ENCODE results near the gene KAT2B. TPM values are rescaled to one million over a fixed set of nuclear protein-coding genes. Genes with fewer than 3 reads are reported as not detected.

Gene KAT2B
- total and polyA plus RNA-seq, 2 of the 8 experiments (the other 6 are each of a cell fraction or from before 2014, with no cell fraction given): 0.24 to 0.91 TPM

DNA sequence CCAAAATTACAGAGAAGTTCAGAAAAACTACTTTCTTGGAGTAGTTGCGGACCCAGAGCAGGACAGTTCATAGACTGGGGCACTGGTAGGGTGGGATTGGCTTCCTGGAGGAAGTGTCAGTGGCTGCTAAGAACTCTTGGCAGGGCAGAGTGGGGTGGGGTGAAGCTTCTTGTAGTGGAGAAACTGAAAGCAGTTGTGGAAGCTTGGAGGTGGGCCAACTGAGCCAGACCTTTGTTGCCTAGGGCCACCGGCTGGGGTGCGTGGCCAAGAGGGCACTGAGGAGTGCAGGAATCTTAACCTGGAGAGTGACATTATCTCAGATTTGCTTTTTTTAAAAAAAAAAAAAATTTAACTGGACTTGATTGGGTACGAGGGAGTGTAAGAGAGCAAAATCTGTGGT lies 3.1 kb downstream of the KAT2B start:
- Histone ChIP-seq H3K9me3 (ENCODE audit: insufficient read depth in 2 of 2, low read depth in 1 of 2, low read length in 1 of 2) (no peaks in the 10 kb centered on the region), H3K18ac (ENCODE audit: extremely low read depth, low read length) (no peak overlapping the region), H3K36me3 (ENCODE audit: control insufficient read depth in 2 of 4, insufficient read depth in 4 of 4, low read length in 3 of 4) (no peaks in the 10 kb centered on the region), H3K9ac (replicated peaks in 1 of 4; ENCODE audit: extremely low read depth in 1 of 4, low read depth in 3 of 4, low read length in 3 of 4) (no peak overlapping the region), H4K91ac (replicated peaks; ENCODE audit: insufficient read length, low read length) (no peak overlapping the region), H4K5ac (ENCODE audit: insufficient read length, low read depth, low read length) (no peak overlapping the region), H3K23me2 (ENCODE audit: low read depth, low read length) (peaks cover 7% of the 10 kb centered on the region; the same call in 1 of the 2 replicates), H3K27me3 (replicated peaks in 1 of 4; ENCODE audit: control insufficient read depth in 3 of 4, extremely low read depth in 1 of 4, insufficient read depth in 3 of 4, low read length in 3 of 4) (peaks cover 0 to 8% (median 4%) of the 10 kb centered on the region in 4 experiments; a peak in 2 of 7 replicates), H4K20me1 (replicated peaks in 1 of 2; ENCODE audit: control insufficient read depth in 1 of 2, insufficient read depth in 2 of 2, low read length in 2 of 2) (peaks cover 0 to 7% of the 10 kb centered on the region in 2 experiments), H2BK20ac (ENCODE audit: low read length) (no peak overlapping the region), H2AFZ (ENCODE audit: low read length) (no peak overlapping the region), H3K23ac (ENCODE audit: insufficient read length) (no peak overlapping the region), H3K56ac (replicated peaks; ENCODE audit: insufficient read length, low read depth, low read length) (no peak overlapping the region), H3K27ac (ENCODE audit: low read depth, low read length) (no peak overlapping the region), H3K79me2 (ENCODE audit: control insufficient read depth in 1 of 2, insufficient read depth in 2 of 2, low read length in 2 of 2) (no peaks in the 10 kb centered on the region), H2BK15ac (ENCODE audit: low read length) (no peak overlapping the region), H2AK5ac (ENCODE audit: low read depth, low read length) (no peak overlapping the region), H2BK12ac (ENCODE audit: low read depth, low read length) (no peak overlapping the region), H3K4me1 (replicated peaks in 1 of 4; ENCODE audit: control insufficient read depth in 3 of 4, insufficient read depth in 4 of 4, low read length in 3 of 4) (peaks cover 0 to 2% (median under 1%) of the 10 kb centered on the region in 4 experiments; a peak in 2 of 7 replicates), H3K79me1 (ENCODE audit: low read depth, low read length) (no peaks in the 10 kb centered on the region), H3K14ac (ENCODE audit: insufficient read length) (no peak overlapping the region), H3K4me2 (ENCODE audit: insufficient read depth in 1 of 2, low read depth in 2 of 2, low read length in 2 of 2) (no peak overlapping the region), H4K8ac (ENCODE audit: extremely low read depth, insufficient read depth, low read length) (no peak overlapping the region), H2BK5ac (ENCODE audit: low read depth, low read length) (no peak overlapping the region), H3K4ac (replicated peaks; ENCODE audit: insufficient read length, low read depth, low read length) (no peak overlapping the region), H3K4me3 (ENCODE audit: extremely low read depth in 1 of 4, insufficient read depth in 2 of 4, low read depth in 3 of 4, low read length in 4 of 4) (no peak overlapping the region), H2BK120ac (replicated peaks; ENCODE audit: low read depth, low read length) (no peak overlapping the region)
- CTCF ChIA-PET (ENCODE audit: partially characterized antibody): interaction anchor here (0.7 to 1.1 kb wide), 2 partner anchors 13 to 61 kb away, joined by 3 read pairs; no protein-coding TSS in a partner anchor
- POLR2A ChIA-PET (ENCODE audit: partially characterized antibody): no interaction called here
- 81% methylated on average over 4 of the region's 4 CpGs; no CpG with 5 or more reads in 1 of the 2 experiments for WGBS, 2 experiments (ENCODE audit: extremely low coverage in 1 of 2, insufficient coverage in 1 of 2, insufficient read length in 1 of 2, insufficient replicate concordance in 2 of 2, low coverage in 1 of 2, low lambda C conversion rate in 2 of 2, missing lambda C conversion rate in 1 of 2)
- FAIRE-seq (no peak), DNase-seq (ENCODE audit: low read depth in 1 of 2, low spot score in 2 of 2) (no peak)
- TF ChIP-seq BCL11A (IDR thresholded peaks at IDR 0.05; ENCODE audit: low read depth in 2 of 2, low read length in 2 of 2) (no peak), MAX (IDR thresholded peaks at IDR 0.05) (no peak), SIX5 (IDR thresholded peaks at IDR 0.05; ENCODE audit: low read depth, low read length) (no peak), HDAC2 (IDR thresholded peaks at IDR 0.05; ENCODE audit: borderline replicate concordance in 1 of 2, low read depth in 2 of 2, low read length in 2 of 2) (no peak), RNF2 (IDR thresholded peaks at IDR 0.05; ENCODE audit: borderline replicate concordance, low read depth, low read length, missing control alignments, poor library complexity, severe bottlenecking) (no peak), KDM4A (IDR thresholded peaks at IDR 0.05; ENCODE audit: low read depth, low read length, severe bottlenecking) (no peak), E2F6 (IDR thresholded peaks at IDR 0.05) (no peak), CHD2 (IDR thresholded peaks at IDR 0.05; ENCODE audit: low read length) (no peak), TBP (IDR thresholded peaks at IDR 0.05; ENCODE audit: low read depth, low read length) (no peak), KDM1A (IDR thresholded peaks at IDR 0.05; ENCODE audit: borderline replicate concordance, low read length) (no peak)
- TF ChIP-seq, protein P1, sequence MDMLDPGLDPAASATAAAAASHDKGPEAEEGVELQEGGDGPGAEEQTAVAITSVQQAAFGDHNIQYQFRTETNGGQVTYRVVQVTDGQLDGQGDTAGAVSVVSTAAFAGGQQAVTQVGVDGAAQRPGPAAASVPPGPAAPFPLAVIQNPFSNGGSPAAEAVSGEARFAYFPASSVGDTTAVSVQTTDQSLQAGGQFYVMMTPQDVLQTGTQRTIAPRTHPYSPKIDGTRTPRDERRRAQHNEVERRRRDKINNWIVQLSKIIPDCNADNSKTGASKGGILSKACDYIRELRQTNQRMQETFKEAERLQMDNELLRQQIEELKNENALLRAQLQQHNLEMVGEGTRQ (IDR thresholded peaks at IDR 0.05; ENCODE audit: low read length): no peak
